ENCODE results near the gene TENM4.

GRCh38 chr11:78833237-78833636 lies 607.6 kb downstream of the TENM4 start:
- TF ChIP-seq, protein P1, sequence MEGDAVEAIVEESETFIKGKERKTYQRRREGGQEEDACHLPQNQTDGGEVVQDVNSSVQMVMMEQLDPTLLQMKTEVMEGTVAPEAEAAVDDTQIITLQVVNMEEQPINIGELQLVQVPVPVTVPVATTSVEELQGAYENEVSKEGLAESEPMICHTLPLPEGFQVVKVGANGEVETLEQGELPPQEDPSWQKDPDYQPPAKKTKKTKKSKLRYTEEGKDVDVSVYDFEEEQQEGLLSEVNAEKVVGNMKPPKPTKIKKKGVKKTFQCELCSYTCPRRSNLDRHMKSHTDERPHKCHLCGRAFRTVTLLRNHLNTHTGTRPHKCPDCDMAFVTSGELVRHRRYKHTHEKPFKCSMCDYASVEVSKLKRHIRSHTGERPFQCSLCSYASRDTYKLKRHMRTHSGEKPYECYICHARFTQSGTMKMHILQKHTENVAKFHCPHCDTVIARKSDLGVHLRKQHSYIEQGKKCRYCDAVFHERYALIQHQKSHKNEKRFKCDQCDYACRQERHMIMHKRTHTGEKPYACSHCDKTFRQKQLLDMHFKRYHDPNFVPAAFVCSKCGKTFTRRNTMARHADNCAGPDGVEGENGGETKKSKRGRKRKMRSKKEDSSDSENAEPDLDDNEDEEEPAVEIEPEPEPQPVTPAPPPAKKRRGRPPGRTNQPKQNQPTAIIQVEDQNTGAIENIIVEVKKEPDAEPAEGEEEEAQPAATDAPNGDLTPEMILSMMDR (IDR thresholded peaks at IDR 0.05 in 4 of 5, conservative IDR thresholded peaks at IDR 0.05 in 1 of 5): no peak
- TF ChIP-seq POLR2A (IDR thresholded peaks at IDR 0.05): no peak

Data from gastrocnemius medialis (tissue), 4 donors.